ENCODE measurements around the gene RIPK1.
"Not testable (repeated sequence)": the region's sequence is repeated elsewhere in the genome, so short reads cannot be mapped to it uniquely, and the experiment has no call there.

The RIPK1 gene

GRCh38 chr6:3137057-3137777 is 68.9 kb downstream of the RIPK1 start:
- DNase-seq = no peak

- not testable (repeated sequence) for DNase-seq
Measured at GRCh38 chr6:3137873-3138272, 69.6 kb downstream of the RIPK1 start.

- DNase-seq = no peak
Measured at GRCh38 chr6:3138341-3138740, 70.0 kb downstream of the RIPK1 start.

- peak; percentile 96 for DNase-seq
Measured at GRCh38 chr6:3139090-3139903, 71.0 kb downstream of the RIPK1 start.

DNA sequence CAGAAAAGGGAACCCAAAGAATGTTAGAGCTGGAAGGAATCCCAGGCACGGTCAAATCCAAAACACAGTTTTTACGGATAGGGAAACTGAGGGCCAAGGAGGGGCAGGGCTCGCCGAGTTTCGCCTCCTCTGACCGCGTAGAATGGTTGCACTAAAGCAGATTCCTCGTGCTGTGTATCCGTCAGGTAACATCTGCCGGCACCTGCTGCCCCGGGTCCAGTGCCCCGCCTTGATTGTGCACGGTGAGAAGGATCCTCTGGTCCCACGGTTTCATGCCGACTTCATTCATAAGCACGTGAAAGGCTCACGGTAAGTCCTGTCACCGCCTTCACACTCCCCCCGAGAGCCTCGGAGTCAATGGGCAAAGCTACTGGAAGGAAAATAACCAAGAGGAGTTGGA is 71.9 kb downstream of the RIPK1 start:
- no peak for DNase-seq

- no peak for DNase-seq
Measured at GRCh38 chr6:3142536-3142935, 74.2 kb downstream of the RIPK1 start.

GRCh38 chr6:3143158-3143557 is 74.9 kb downstream of the RIPK1 start:
- no peak for DNase-seq

- no peak for DNase-seq
Measured at GRCh38 chr6:3144571-3144970, 76.3 kb downstream of the RIPK1 start.

- DNase-seq = no peak
Measured at GRCh38 chr6:3147914-3148757, 79.8 kb downstream of the RIPK1 start.

DNA sequence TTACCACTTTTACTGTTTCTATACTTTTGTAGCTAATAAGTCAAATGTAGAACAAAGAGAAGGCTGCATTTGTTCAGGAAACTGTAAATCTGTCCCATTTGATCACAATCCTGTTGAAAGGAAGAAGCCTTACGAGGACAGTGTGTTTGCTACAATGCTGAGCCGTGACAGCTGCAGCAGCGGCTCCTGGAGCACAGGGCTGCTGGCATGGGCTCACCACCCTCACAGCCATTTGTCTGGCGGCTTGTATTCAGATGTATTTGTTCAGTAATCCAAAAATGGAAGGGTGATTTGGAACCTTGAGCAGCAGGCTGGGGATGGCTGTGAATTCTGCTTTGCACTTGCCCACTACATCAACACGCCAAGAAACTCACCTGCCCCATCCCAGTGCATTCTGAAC is 83.4 kb downstream of the RIPK1 start:
- peak; percentile 27 for DNase-seq

DNA sequence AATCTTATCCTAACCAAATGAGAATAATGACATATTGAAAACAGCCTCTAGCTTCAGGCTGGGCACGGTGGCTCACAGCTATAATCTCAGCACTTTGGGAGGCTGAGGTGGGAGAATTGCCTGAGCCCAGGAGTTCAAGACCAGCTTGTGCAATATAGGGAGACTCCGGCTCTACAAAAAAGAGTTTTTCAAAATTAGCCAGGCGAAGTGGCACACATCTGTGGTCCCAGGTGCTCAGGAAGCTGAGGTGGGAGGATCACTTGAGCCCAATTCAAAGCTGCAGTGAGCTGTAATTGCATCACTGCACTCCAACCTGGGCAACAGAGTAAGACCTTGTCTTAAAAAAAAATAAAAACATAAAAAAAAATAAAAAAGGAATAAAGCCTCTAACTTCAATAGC is 84.4 kb downstream of the RIPK1 start:
- no peak for DNase-seq

GRCh38 chr6:3155416-3155815 is 87.1 kb downstream of the RIPK1 start:
- DNase-seq = not testable (repeated sequence)

- DNase-seq = not testable (repeated sequence)
Measured at GRCh38 chr6:3156184-3157130, 88.2 kb downstream of the RIPK1 start.

DNA sequence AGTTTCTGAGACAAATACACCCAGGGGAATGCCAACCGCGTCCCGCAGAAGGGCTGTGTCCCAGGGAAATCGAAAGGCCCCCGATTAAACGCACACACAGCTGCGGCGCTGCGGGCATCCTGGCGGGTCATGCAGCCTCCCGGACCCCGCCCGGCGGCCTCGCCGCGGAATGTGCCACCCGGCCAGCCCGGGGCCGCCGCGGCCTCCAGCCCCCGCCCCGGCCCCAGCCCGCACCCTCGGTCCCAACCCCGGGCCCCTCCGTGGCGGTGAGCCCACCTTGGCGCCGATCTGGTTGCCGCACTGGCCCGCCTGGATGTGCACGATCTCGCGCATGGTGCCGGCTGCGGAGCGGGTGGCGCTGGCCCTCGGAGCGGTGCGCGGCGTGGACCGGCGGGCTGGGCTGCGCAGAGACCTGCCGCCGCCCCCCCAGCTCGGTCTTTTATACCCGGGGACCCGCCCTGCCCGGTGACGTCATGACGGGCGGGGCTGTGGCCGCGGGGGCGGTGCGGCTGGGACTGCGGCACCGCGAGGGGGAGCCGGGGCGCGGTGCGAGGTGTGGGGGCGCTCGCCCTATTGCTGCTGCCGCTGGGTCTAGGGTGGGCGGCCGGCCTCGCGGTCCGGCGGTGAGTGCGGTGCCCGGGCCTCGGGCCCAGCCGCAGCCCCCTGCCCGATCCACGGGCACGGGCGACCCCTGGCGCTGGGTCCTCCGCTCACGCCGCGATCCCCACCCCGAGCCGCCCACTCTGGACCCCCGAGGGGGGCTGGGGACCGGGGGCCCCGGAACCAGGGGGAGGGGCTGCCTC is 89.0 kb downstream of the RIPK1 start, which contains the start of gene TUBB2A:
Gene TUBB2A, minus strand, starts transcription at position 414 of the 803 bp plus-strand sequence. Its CDS starts 81 bp downstream, at position 333.
- DNase-seq = no peak

DNA sequence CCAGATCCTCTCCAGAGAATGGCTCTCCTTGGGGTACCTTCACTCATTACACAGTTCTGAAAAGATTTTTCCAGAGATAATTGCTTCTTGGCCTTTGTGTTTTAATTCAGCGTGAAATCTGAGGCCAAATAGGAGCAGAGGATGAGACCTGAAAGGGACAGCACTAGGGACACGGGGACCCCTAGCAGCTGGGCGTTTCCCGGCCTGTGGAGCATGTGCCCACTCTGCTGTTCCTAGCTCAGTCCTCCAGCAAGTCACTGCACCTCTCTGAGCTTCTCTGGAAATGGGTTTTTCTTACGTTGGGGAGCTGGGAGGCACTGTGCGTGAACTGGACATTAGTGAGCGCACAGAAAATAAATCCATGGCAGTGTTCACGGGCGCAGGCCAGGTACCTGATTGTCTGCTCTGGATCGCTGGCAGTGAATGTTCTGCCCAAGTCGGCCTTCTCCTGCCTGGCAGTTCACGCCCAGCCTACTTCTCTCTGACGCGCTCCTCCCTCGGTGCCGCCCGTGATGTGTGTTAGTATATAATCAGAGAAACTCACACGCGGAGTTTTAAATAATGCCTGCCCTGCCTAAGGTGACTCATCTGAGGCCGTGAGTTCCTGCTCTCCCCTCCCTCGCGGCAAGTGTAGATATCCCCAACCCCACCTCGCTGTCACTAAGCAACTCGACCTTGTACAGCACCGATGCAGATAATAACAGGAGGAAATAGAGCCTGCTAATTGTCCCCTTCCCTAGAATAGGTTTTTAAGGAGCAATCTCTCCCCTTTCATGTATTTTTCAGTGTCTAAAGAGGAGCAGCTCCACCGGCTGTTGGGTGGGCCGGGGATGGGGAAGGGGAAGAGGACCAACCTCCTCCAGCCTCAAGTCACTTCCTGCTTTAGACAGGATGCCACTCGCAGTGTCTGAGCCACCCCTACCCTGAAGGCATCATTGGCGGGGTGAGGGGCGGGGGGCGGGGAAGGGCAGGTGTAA is 91.8 kb downstream of the RIPK1 start:
- DNase-seq = peak; percentile 57

DNA sequence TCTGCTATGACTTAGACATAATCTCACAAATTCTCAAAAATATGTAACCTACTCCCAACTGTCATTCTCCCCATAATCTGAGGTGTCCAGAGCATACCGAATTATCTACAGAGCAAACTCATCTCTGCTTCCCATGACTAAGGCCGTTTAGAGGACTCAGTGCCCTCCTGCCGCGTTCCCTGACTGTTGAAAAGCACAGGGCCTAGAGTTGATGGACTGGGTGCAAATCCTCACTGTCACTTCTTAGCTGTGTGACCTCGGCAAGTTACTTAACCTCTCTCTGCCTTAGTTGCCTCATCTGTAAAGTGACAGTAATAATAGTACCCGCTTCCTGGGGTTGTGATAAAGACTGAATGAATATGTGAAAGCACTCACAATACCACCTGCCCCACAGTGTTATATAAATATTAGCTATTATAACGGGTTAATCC is 93.8 kb downstream of the RIPK1 start:
- DNase-seq = peak; percentile 66

GRCh38 chr6:3162565-3163247 is 94.4 kb downstream of the RIPK1 start:
- peak; percentile 74 for DNase-seq

- DNase-seq = no peak
Measured at GRCh38 chr6:3163248-3163594, 94.9 kb downstream of the RIPK1 start.

GRCh38 chr6:3164388-3164787 is 96.1 kb downstream of the RIPK1 start:
- DNase-seq = no peak

Data from SHP77 treated with DMSO at 0.1 percent for 48 hours (cell line).